Panc1 (cell line): ENCODE results near the gene WDR49. TPM values are rescaled to one million over a fixed set of nuclear protein-coding genes. Genes with fewer than 3 reads are reported as not detected.

ENCODE experiments used
- ATAC-seq: fragments of 200-7000 bp; cut with Tn5 transposase; 2 replicates; pipeline ENCODE4 v1.9.1; 2020; ENCODE audit warnings: mild to moderate bottlenecking, moderate library complexity
- BruUV-seq: library from RNA; stranded (reverse); fragments of 400-500 nt; replicated peaks from 2 replicates; lab custom pipeline; 2021; lab: Mats Ljungman, UMichigan
- CTCF ChIA-PET: fragments of 300-600 bp; sonication (Branson Sonifier 250); formaldehyde crosslinking; loops from one replicate; lab custom pipeline; 2022; ENCODE audit warnings: antibody characterized with exemption; lab: Charles Lee
- POLR2A ChIA-PET: fragments of 300-600 bp; sonication (Branson Sonifier 250); formaldehyde crosslinking; loops from one replicate; lab custom pipeline; 2022; ENCODE audit warnings: antibody characterized with exemption; lab: Charles Lee
- DNase-seq: peaks from one replicate; pipeline ENCODE4 v3.0.0-alpha.2; 2010; ENCODE audit warnings: low read depth, low spot score
- H3K27ac ChIP-seq: 2 replicates; pipeline ENCODE4 v1.5.1; 2011; ENCODE audit warnings: mild to moderate bottlenecking, low read length, inconsistent platforms
- H3K27me3 ChIP-seq: fragments of 200-500 bp; sonication (Bioruptor generic); 2 replicates; pipeline ENCODE4 v1.6.0; 2014; ENCODE audit warnings: low read length, inconsistent platforms; ENCODE audit not compliant: control insufficient read depth, insufficient read depth
- H3K36me3 ChIP-seq: fragments of 200-500 bp; sonication (Bioruptor generic); 2 replicates; pipeline ENCODE4 v1.5.1; 2014; ENCODE audit warnings: inconsistent platforms, mild to moderate bottlenecking, low read length, moderate library complexity; ENCODE audit not compliant: control insufficient read depth, insufficient read depth
- H3K4me1 ChIP-seq: 2 replicates; pipeline ENCODE4 v1.5.1; 2011; ENCODE audit warnings: inconsistent platforms, mild to moderate bottlenecking, low read length, moderate library complexity; ENCODE audit not compliant: control insufficient read depth, insufficient read depth
- H3K4me3 ChIP-seq, 2 experiments: 2 replicates each; pipeline ENCODE4 v1.5.1; 2011 to 2012; ENCODE audit warnings: low read depth in 2 of 2, low read length in 2 of 2, mild to moderate bottlenecking in 2 of 2, inconsistent platforms in 1 of 2, moderate library complexity in 1 of 2
- H3K9me3 ChIP-seq: fragments of 200-500 bp; sonication (Bioruptor generic); 2 replicates; pipeline ENCODE4 v1.5.1; 2014; ENCODE audit warnings: low read depth, mild to moderate bottlenecking, inconsistent platforms, low read length, moderate library complexity; ENCODE audit not compliant: control insufficient read depth, insufficient read depth
- POLR2AphosphoS5 ChIP-seq: IDR thresholded peaks from 2 replicates; pipeline ENCODE4 v1.6.1; 2012; ENCODE audit warnings: mild to moderate bottlenecking, low read depth, low read length, moderate library complexity
- SIN3A ChIP-seq: IDR thresholded peaks from 2 replicates; pipeline ENCODE4 v1.6.1; 2012; ENCODE audit warnings: low read depth, mild to moderate bottlenecking, low read length, moderate library complexity, borderline replicate concordance; ENCODE audit not compliant: insufficient read depth
- TCF7L2 ChIP-seq: IDR thresholded peaks from 2 replicates; pipeline ENCODE4 v1.6.1; 2011; ENCODE audit warnings: mild to moderate bottlenecking, low read depth, low read length, inconsistent platforms
- in situ Hi-C: cut with HindIII; loops from 2 replicates; pipeline ENCODE4 v1.10.0; 2016; ENCODE audit warnings: low sequenced_read_pairs, low pct_unique_long_range_greater_than_20kb
- intact Hi-C: fragments of 100-400 bp; cut with micrococcal nuclease; formaldehyde crosslinking; loops from one replicate; pipeline ENCODE4 v1.10.0; 2022; ENCODE audit not compliant: unreplicated experiment
- total RNA-seq: library from RNA; stranded (reverse); gene quantifications from one replicate; pipeline ENCODE4 v1.2.1, GENCODE V29; 2021; ENCODE audit not compliant: unreplicated experiment
- TF ChIP-seq, protein P1 (sequence below), 2 experiments: IDR thresholded peaks; 2 replicates each; pipeline ENCODE4 v1.6.1; 2011 to 2012; ENCODE audit warnings: low read depth in 2 of 2, control low read depth in 1 of 2, low read length in 1 of 2, mild to moderate bottlenecking in 1 of 2, moderate library complexity in 1 of 2; ENCODE audit not compliant: insufficient read depth in 1 of 2
- TF ChIP-seq, protein P2 (sequence below): fragments of 450-650 bp; IDR thresholded peaks from 2 replicates; pipeline ENCODE4 v1.5.1; 2017; ENCODE audit warnings: mild to moderate bottlenecking

The WDR49 gene
- total RNA-seq, 1 experiment from 2014 or later, result 0.23 TPM

DNA sequence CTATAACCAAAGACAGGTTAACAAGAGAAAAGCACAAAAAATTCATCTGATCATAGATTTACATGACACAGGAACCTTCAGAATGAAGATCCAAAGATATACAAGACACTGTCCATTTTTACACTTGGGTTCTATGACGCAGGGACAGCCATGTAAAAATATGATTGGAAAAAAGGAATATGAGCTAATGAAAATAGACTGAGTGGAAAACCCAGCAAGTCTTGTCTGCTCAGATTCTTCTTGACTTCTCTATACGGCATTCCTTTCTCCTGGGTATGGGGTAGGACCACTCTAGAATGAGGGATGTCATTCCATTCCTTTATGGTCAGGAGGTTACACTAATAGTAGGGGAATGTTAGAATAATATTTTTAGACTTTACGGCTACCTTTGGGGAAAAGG, 46.9 kb downstream of the WDR49 start:
- ATAC-seq, result no peak
- BruUV-seq, result no TSS peak
- intact Hi-C loops (no loop called here), in situ Hi-C loops (no loop called here)
- CTCF ChIA-PET, result no interaction called here
- no peaks in the 10 kb centered on the region for H3K4me1 ChIP-seq
- POLR2A ChIA-PET, result no interaction called here
- no peaks in the 10 kb centered on the region for H3K36me3 ChIP-seq
- no peaks in the 10 kb centered on the region for H3K27me3 ChIP-seq
- no peak overlapping the region for H3K27ac ChIP-seq
- H3K9me3 ChIP-seq, result no peaks in the 10 kb centered on the region
- H3K4me3 ChIP-seq, result no peak overlapping the region
- DNase-seq, result no peak
- TF ChIP-seq, protein P1, sequence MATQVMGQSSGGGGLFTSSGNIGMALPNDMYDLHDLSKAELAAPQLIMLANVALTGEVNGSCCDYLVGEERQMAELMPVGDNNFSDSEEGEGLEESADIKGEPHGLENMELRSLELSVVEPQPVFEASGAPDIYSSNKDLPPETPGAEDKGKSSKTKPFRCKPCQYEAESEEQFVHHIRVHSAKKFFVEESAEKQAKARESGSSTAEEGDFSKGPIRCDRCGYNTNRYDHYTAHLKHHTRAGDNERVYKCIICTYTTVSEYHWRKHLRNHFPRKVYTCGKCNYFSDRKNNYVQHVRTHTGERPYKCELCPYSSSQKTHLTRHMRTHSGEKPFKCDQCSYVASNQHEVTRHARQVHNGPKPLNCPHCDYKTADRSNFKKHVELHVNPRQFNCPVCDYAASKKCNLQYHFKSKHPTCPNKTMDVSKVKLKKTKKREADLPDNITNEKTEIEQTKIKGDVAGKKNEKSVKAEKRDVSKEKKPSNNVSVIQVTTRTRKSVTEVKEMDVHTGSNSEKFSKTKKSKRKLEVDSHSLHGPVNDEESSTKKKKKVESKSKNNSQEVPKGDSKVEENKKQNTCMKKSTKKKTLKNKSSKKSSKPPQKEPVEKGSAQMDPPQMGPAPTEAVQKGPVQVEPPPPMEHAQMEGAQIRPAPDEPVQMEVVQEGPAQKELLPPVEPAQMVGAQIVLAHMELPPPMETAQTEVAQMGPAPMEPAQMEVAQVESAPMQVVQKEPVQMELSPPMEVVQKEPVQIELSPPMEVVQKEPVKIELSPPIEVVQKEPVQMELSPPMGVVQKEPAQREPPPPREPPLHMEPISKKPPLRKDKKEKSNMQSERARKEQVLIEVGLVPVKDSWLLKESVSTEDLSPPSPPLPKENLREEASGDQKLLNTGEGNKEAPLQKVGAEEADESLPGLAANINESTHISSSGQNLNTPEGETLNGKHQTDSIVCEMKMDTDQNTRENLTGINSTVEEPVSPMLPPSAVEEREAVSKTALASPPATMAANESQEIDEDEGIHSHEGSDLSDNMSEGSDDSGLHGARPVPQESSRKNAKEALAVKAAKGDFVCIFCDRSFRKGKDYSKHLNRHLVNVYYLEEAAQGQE (IDR thresholded peaks at IDR 0.05; ENCODE audit: insufficient read depth in 1 of 2, low read depth in 2 of 2, low read length in 1 of 2), result no peak
- TF ChIP-seq SIN3A (no peak), POLR2AphosphoS5 (no peak), TCF7L2 (no peak)
- TF ChIP-seq, protein P2, sequence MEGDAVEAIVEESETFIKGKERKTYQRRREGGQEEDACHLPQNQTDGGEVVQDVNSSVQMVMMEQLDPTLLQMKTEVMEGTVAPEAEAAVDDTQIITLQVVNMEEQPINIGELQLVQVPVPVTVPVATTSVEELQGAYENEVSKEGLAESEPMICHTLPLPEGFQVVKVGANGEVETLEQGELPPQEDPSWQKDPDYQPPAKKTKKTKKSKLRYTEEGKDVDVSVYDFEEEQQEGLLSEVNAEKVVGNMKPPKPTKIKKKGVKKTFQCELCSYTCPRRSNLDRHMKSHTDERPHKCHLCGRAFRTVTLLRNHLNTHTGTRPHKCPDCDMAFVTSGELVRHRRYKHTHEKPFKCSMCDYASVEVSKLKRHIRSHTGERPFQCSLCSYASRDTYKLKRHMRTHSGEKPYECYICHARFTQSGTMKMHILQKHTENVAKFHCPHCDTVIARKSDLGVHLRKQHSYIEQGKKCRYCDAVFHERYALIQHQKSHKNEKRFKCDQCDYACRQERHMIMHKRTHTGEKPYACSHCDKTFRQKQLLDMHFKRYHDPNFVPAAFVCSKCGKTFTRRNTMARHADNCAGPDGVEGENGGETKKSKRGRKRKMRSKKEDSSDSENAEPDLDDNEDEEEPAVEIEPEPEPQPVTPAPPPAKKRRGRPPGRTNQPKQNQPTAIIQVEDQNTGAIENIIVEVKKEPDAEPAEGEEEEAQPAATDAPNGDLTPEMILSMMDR, result no peak

DNA sequence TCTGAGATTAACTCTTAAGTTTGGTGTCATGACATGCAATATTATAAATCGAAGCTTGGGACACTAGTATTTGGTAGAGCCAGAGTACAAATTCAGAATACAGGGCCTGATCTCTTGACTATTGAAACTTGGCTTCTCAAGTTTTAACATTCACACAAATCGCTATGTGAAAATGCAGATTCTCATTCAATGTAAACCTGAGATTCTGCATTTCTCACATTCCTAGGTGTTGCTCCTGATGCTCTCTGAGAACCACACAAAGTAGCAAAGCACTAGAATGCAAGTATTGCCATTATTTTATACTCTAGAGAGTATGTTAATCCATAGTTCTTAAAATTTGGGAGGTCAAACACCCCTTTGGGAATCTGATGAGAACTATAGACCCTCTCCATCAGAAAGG, 47.9 kb downstream of the WDR49 start:
- no peak for DNase-seq
- H3K4me3 ChIP-seq, result no peak overlapping the region
- intact Hi-C loops, result no loop called here
- no peak for TF ChIP-seq SIN3A
- TF ChIP-seq, protein P2, result no peak
- no peak for TF ChIP-seq TCF7L2
- no peak for TF ChIP-seq POLR2AphosphoS5
- TF ChIP-seq, protein P1 (IDR thresholded peaks at IDR 0.05; ENCODE audit: insufficient read depth in 1 of 2, low read depth in 2 of 2, low read length in 1 of 2), result no peak
- no peaks in the 10 kb centered on the region for H3K36me3 ChIP-seq
- no peak for ATAC-seq
- no peaks in the 10 kb centered on the region for H3K9me3 ChIP-seq
- POLR2A ChIA-PET, result no interaction called here
- no peak overlapping the region for H3K27ac ChIP-seq
- in situ Hi-C loops, result no loop called here
- no peaks in the 10 kb centered on the region for H3K4me1 ChIP-seq
- CTCF ChIA-PET, result no interaction called here
- H3K27me3 ChIP-seq, result no peaks in the 10 kb centered on the region
- no TSS peak for BruUV-seq
